GM12872 (cell line): ENCODE results near the gene QRICH2.

Experiments
- TF ChIP-seq, protein P1 (sequence below): IDR thresholded peaks from 3 replicates; pipeline ENCODE4 v1.5.1; 2011; ENCODE audit warnings: low read depth, mild to moderate bottlenecking, low read length, moderate library complexity; ENCODE audit not compliant: insufficient read depth

The QRICH2 gene

DNA sequence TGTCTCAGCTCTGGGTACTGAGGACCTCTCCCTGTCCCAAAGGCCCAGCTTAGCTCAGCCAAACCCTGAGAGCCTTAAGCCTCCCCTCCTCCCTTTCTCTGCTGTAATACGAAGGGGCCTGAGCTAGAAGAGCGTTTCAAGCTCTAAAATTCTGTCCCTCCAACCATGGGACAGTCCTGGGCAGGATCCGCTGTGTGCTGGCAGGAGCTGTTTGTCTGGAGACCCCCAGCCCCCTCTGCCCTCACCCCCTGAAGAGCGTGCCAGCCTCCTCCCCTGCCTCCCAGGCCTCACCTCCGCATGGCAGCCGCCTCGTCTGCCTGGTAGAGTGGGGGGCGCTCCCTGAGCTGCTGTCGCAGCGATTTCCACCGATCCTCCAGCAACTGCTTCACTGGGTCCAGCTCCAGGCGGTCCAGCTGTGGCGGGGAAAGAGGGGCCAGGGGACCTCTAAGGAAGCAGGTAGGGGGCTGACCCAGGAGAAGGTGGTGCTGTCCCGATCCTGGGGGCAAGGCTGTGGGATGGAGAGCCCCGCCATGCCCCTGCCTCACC lies 28.3 kb downstream of the QRICH2 start:
- TF ChIP-seq, protein P1, sequence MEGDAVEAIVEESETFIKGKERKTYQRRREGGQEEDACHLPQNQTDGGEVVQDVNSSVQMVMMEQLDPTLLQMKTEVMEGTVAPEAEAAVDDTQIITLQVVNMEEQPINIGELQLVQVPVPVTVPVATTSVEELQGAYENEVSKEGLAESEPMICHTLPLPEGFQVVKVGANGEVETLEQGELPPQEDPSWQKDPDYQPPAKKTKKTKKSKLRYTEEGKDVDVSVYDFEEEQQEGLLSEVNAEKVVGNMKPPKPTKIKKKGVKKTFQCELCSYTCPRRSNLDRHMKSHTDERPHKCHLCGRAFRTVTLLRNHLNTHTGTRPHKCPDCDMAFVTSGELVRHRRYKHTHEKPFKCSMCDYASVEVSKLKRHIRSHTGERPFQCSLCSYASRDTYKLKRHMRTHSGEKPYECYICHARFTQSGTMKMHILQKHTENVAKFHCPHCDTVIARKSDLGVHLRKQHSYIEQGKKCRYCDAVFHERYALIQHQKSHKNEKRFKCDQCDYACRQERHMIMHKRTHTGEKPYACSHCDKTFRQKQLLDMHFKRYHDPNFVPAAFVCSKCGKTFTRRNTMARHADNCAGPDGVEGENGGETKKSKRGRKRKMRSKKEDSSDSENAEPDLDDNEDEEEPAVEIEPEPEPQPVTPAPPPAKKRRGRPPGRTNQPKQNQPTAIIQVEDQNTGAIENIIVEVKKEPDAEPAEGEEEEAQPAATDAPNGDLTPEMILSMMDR = no peak

DNA sequence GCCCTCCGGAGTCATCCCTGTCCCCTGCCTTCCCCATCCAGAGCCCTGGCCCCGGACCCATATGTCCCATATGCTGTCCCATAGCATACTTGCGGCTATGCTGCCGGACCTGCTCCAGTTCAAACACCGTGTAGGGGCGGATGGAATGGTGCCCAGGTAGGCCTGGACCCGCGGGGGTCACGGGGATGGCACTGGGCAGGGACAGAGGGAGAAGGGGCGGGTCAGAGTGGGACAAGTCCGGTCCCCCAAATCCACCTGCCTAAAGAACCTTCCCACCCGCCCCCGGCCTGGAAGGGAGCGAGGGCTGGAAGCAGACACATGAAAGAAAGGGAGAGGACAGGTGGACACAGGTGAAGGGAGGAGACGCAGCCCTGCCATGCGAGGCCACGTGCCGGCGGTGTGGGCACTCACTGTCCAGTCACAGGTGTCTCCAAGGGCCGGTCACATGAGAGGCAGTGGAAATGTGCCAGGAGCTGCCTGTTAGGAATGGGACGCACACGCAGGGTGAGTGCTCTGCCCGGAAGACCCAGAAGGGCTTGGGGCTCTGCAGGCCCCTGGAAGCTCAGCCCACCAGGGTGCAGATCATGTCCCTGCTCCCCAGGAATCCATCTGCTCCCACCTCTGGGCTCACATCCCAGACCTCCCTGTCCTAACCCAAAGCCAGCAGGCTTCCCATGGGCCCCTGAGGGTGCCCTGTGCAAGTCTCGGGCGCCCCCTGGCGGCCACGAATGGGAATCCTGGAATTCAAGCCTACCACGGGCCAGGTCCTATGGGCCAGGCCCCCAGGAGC lies 28.9 kb downstream of the QRICH2 start:
- TF ChIP-seq, protein P1 = peak; percentile 93

DNA sequence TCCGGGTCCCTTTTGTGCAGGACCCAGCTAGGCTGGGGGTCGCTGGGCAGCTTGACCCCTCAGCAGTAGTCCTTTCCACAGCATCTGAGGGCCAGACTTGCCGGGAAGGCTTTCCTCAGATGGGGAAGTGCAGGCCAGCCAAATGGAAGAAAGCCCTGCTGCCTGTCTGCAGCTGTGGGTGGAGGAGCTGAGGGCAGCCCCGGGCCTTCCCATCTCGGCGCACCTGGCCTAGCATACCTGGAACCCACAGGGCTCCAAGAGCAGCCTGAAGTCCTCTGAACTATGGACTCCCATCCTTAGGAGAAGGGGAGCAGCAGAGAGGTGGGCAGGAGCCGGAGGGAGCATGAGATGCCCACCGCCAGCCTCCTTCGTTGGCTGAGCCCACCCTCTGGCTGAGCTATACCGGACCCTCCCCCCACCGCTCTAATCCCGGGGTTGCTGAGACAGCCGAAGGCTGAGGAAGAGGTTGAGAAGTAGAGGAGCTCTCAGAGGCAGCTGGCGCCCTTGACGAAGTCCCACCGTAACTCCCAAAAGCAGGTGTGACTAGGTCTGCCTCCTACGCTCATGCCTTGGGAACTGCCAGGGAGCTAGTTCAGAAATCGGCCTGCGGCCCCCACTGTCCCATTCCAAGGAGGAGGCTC lies 29.7 kb downstream of the QRICH2 start:
- TF ChIP-seq, protein P1 = no peak

DNA sequence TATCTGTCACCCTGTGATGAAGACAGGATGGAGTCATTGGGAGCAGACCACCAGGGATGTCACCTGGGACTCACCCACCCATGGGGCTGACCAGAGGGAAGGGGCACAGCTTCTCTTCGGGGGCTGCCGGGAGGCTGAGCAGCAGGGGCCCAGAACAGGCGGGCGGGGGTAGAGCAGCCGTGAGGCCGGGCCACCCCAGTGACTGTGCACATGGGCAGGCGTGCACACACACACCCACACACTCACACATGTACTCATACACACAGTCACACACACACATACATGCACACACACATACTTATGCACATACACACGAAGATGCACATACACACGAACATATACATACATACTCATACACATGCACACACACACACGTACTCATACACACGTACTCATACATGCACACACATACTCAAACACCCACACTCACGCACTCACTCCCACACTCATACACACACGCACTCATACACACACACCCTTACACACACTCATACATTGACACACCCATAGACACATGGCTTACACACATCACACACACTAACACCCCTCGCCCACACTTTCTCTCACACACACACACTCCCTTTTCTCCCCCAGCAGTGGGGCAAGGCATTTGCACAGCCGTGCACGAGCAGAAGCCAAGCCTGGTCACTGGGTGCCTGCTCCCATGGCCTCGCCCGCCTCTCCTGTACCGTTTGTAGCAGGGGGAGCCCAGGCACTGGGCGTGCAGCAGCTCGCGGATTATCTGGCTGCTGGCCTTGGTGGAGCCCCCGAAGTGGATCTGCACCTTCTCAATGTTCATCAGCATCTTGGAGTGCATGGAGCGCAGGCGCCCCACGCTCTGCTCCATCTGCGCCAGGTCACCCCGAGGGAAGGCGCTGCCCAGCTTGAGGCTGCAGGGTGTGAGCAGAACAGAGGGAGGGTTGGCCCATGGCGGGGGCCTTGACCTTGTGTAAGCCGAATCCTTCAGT lies 30.5 kb downstream of the QRICH2 start:
- TF ChIP-seq, protein P1 = no peak

DNA sequence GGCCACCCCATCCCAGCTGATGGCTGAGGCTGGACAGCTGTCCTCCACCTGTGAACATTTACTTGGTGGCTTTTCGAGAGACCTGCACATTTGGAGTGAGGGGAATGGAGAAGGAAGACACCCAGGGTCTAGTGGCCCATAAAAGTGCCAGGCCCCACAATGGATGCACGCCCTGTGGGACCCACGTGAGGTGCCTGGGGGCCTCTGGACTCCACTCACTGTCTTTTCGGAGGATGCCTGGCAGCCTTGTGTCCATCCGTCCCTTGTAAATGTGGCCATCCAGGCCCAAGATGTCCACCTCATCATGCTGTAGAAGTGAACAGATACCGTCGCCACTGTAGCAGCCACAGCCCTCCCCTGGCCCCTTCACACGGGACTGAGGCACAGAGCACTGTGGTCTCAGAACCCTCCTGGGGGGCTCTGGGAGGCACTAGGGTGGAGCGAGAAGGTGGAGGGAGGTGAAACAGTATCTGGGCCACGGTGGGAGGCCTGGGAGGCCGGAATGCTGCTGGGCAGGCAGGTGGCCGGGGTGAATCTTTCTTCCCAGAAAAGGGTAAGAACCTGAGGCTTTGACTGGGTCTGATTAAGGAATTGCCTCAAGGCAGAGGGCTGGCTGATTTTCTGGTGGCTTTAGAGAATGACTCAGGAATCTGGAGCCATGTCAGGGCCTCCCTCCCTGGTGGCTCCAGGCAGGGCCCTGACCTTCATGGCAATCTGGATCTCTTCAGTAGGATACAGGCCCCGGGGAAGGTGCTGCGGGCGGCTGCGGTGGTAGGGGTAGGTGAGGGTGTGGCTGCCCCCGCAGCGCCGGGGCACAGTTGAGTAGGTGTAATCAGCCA lies 31.4 kb downstream of the QRICH2 start:
- TF ChIP-seq, protein P1 = no peak

DNA sequence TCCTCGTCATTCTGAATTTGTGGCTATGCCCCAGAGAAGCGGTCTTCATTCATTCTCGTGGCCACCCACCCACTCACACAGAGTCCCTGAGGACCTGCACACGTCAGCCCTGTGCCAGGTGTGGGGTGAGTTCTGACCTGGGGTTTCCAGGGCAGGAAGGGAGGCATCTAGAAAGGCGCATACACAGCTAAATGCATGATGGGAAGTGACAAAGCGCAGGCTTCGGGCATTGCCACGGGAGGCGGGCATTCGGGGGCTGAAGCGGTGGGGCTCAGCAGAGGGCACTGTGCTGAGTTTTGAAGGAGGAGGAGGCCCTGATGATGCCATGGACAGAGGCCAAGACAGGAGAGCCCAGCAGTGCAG lies 32.0 kb downstream of the QRICH2 start:
- TF ChIP-seq, protein P1 = peak; percentile 35; the same call in 1 of the 3 replicates
